HG03025 (cell line): Measurements from ENCODE around the gene FMN2.

Experiments
- ATAC-seq: cut with Tn5 transposase; IDR thresholded peaks from one replicate; pipeline ENCODE4 v1.9.1; 2021; ENCODE audit warnings: mild to moderate bottlenecking, moderate library complexity; ENCODE audit not compliant: unreplicated experiment, low FRiP score

FMN2 gene

GRCh38 chr1:240349695-240350094 lies 258.0 kb downstream of the FMN2 start:
- ATAC-seq, result no peak

GRCh38 chr1:240350910-240351331 lies 259.2 kb downstream of the FMN2 start:
- no peak for ATAC-seq

- no peak for ATAC-seq
Observed at GRCh38 chr1:240351690-240352089, 260.0 kb downstream of the FMN2 start.

GRCh38 chr1:240352769-240353168 lies 261.1 kb downstream of the FMN2 start:
- ATAC-seq, result no peak

- ATAC-seq, result no peak
Observed at GRCh38 chr1:240356568-240356967, 264.9 kb downstream of the FMN2 start.

GRCh38 chr1:240362046-240362445 lies 270.4 kb downstream of the FMN2 start:
- ATAC-seq, result no peak

GRCh38 chr1:240362826-240363225 lies 271.1 kb downstream of the FMN2 start:
- no peak for ATAC-seq

- ATAC-seq, result no peak
Observed at GRCh38 chr1:240363315-240363714, 271.6 kb downstream of the FMN2 start.

- ATAC-seq, result no peak
Observed at GRCh38 chr1:240363914-240364313, 272.2 kb downstream of the FMN2 start.

GRCh38 chr1:240366636-240367035 lies 275.0 kb downstream of the FMN2 start:
- ATAC-seq, result no peak

GRCh38 chr1:240385551-240385950 lies 293.9 kb downstream of the FMN2 start:
- ATAC-seq, result no peak

- ATAC-seq, result no peak
Observed at GRCh38 chr1:240385985-240386978, 294.6 kb downstream of the FMN2 start.

- ATAC-seq, result no peak
Observed at GRCh38 chr1:240387051-240387450, 295.4 kb downstream of the FMN2 start.

GRCh38 chr1:240391660-240392260 lies 300.1 kb downstream of the FMN2 start:
- no peak for ATAC-seq

- no peak for ATAC-seq
Observed at GRCh38 chr1:240394353-240394752, 302.7 kb downstream of the FMN2 start.

GRCh38 chr1:240395336-240395735 lies 303.7 kb downstream of the FMN2 start:
- ATAC-seq, result no peak

GRCh38 chr1:240399381-240399780 lies 307.7 kb downstream of the FMN2 start:
- no peak for ATAC-seq

- ATAC-seq, result no peak
Observed at GRCh38 chr1:240401731-240402130, 310.0 kb downstream of the FMN2 start.

GRCh38 chr1:240402326-240402725 lies 310.6 kb downstream of the FMN2 start:
- no peak for ATAC-seq

- ATAC-seq, result no peak
Observed at GRCh38 chr1:240404286-240404685, 312.6 kb downstream of the FMN2 start.

- no peak for ATAC-seq
Observed at GRCh38 chr1:240405751-240406150, 314.1 kb downstream of the FMN2 start.

- ATAC-seq, result no peak
Observed at GRCh38 chr1:240407407-240407806, 315.7 kb downstream of the FMN2 start.
